Measurements from ENCODE around the gene MARCHF11.

MARCHF11 gene

DNA sequence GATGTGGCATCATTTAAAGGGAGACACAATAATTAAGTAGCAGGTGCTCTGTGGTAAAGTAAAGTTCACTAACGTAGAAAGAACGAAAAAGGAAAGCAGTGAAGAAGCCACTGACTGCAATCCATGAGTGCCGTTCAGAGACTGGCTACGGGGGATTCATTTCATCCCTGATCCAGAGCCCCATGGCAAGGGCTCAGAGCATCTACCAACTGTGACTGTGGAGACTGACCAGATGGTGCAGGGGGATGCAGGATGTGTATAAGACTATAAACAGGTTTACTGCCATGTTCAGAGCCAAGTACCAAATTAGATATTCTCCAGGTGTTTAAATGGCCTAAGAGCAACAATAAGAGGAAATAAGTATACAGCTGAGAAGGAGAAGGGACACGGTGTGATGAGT lies 47.7 kb downstream of the MARCHF11 start:
- DNase-seq (ENCODE audit: low spot score), result no peak

DNA sequence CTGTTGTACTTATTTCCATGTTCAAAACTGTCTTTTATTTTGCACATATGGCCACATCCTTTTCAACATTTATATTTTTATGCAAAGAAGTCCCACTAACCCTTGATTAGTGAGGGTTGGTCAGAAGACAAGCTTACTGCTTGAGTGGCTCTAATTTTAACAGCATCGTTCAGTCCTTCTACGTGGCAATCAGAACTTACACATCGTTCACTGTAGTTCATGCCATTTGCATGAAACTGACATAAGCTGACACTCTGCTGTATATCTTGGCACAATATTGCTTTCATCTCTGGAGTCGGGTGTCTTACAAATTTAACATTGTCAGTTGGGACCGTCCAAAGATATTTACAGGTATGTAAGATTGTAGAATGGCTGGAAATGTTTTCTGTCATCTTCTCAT lies 50.6 kb downstream of the MARCHF11 start:
- no peak for DNase-seq (ENCODE audit: low spot score)

DNA sequence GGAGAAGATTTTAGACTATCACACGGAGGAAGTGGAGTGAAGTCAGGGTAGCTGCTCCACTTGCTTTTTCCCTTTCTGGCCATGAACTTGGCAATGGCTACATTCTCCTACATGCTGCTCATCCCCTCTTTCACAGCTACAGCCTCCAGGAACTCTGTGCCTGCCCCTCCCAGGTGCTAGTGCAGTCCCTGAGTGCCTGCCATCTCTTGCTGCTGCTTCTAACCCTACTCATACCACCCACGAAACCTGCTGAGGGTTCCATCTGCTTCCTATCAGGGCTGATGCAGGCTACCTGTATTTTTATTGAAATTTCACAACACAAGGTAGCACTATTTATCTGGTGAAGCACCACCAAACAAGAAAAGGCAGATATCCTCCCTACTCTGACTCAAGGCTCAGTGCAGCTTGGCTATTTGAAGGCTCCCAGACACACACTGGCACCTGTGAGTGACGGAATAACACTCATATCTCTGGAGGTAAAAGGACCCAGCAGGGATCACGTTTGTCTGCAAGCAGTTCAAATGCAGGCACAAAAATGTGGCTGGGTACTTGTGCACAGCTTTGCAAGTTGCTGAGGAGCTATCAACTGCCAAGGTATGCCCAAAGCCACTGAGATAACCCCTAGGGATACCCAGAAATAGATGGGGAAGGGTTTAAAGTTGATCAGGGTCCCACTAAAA lies 51.6 kb downstream of the MARCHF11 start:
- DNase-seq (ENCODE audit: low spot score), result no peak

DNA sequence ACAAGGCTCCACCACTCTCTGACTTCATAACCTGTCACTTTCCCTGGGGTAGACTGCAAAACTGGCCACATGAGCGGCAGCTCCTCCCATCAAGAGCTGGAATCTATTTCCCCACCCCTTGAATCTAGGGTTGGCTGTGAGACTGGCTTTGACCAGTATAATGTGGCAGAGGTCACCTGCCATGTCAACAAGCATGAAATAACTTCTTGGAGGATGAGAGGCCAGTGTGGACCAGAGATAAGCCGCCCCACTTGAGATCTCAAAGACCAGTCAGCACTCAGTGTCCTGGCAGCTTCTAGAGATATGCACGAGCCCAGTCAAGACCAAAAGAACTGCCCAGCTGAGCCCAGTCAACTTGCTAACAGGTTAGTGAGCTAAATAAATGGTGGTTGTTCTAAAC lies 59.0 kb downstream of the MARCHF11 start:
- no peak for DNase-seq (ENCODE audit: low spot score)

DNA sequence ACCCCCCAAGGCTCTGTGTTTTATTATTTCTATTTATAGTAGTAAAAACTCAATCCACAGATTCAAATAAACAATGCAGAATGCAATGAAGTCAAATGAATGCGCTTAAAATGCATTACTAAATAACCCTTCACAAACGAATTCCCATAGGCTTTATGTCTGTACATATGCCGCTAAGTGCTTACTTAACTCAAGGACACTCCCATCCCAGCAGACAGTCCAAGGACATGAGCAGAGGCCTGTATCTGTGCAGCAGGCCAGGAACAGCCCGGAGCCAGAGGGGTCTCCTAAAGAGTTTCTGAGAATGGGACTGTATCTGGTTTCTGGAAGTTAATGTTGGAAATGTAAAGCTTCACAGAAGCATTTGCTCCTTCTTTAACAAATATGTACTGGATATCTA lies 59.8 kb downstream of the MARCHF11 start:
- no peak for DNase-seq (ENCODE audit: low spot score)

DNA sequence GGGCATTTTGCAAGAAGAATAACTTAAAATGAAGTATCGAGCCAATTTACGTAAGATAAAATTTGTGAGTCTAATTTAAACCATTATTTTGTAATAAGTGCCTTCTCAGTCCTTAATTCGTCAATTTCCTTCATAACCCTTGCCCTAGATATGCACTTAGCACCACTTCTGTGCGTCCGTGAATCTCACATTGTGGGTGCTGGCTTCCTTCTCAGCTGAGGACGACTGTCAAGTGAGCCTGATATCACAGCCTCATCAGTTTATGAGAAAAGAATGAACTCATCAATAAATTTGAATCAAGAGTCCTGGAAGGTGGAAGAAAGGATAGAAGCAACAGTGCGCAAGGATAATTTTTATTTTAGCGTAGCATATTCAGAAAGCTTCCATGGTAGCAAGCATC lies 64.5 kb downstream of the MARCHF11 start:
- DNase-seq (ENCODE audit: low spot score), result no peak

DNA sequence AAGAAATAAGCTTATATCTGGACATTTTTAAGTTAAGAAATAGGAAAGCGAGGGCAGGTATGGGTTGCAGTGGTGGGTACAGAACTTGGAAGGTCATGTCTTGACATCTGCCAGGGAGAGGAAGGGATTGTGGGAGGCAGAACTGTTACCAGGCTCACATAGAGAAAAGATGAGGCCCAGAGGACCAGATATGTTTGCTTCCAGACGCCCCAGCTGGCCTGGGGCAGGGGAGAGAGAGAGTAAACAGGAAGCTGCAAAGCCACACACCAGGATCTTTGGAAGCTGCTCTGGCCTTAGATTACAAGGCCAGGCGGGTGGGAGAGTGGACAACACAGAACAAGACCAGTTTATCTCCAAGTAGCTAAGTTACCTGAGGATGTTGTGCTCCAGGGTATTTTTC lies 71.2 kb downstream of the MARCHF11 start:
- no peak for DNase-seq (ENCODE audit: low spot score)

DNA sequence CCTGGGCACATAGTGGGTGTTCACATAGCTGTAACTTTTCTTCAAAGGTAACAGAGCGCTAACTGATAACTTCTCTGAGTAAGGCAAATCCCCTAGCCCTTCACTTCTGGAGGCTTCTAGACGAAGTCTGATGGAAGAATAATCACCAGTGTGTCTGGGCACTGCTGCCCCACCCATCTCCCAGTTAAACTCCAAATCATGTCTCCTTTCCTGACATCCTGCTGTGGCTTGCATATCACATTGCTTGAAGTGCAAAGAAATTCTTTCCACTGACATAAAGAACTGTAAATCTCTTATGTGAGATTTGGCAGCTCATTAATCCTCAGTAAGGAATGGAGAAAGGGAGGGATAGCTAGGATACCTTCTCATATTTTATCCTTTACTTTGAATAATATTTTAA lies 74.6 kb downstream of the MARCHF11 start:
- no peak for DNase-seq (ENCODE audit: low spot score)

DNA sequence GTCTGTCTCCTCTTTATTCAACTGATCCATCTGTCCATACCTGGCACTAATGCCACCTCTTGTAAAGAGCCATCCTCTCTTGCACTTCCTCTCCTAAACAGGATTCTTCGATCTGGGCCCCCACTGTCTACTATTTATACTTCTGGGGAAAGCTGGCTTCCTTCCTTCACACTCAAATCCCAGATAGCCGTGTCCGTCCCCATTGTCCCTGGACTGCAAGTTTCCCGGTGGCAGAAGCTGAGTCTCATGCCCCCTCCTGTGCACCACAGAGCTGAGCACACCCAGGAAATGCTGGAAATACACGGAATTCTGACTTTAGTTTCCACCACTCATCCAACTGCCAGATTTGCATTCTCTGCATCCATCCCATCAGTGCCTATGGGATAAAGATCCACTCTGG lies 84.0 kb downstream of the MARCHF11 start:
- no peak for DNase-seq (ENCODE audit: low spot score)

DNA sequence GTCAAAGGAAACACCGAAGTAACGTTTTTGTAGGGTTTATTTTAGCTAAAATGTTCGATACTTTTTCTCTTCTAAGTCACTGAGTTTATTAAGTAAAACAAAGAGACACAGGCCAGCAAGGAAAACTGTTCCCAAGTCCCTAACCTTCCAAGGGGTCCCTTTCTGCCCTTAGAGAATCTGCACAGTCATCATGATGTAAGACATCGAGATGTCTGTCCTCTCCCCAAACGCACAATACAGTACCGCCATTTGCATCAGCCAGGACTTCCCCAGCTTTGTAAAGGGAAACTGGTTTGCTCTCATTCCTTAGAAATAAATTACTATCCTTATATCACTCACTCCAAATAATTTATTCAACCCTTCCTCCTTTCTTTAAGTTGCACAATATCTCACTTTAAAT lies 89.3 kb downstream of the MARCHF11 start:
- no peak for DNase-seq (ENCODE audit: low spot score)

DNA sequence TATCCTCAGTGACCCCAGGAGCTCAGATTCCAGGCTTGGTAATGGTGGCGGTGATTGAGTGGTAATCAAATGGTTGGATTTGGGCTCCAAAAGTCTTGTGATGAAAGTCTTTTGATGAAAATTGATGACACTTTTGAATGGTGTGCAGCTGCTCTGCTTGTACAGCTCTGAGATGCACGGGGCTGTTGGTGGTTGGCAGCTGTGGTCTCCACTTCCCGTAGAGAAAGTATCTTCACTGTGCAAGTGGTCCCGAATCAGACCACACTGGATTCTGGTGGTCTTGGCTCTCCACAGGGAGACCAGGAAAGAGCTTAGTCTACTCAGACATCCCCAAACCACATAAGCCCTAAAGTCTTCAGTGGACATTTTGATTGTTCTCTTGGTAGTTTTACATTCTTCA lies 96.6 kb downstream of the MARCHF11 start:
- DNase-seq (ENCODE audit: low spot score), result no peak

DNA sequence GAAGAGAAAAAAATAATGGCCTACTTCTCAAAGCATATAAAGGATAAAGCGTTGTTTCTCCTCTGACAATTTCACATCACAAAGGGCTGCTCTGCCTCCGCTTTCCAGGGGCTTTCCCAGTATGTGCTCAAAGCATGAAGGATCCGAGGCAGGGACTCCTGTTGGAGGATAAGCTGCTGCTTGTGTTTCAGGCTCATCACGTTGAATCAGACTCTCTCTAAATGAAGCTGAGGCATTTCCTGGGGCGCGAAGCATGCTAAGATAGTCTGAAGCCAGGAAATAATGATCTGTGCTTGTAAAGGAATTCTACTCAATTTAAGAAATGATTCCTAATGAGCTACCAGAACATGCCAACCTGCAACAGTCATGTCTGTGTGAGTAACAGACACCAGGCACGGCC lies 97.5 kb downstream of the MARCHF11 start:
- DNase-seq (ENCODE audit: low spot score), result no peak

DNA sequence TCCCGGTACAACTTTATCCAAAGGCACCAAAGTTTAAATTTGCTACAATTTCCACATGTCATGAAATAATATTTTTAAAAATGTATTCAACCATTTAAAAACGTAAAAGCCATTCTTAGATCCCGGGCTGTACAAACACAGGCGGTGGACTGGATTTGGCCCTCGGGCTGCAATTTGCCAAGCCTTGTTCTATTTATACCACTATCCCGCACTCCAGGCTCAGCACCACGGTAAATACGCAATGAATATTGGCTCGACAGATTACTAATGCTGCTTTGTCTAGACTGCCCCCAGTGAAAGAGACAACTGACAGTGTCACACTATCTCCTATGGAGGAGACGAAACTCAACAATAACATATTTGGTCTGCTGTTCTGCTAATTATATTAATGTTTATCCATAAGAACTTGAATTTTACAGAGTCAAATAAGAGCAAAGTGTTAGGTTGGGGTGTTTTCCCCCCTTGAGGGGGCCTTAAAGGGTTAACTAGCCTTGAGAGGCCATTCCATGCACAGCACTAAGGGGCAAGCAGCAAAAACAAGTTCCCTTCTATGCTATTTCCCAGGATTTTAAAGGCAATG lies 98.1 kb downstream of the MARCHF11 start:
- DNase-seq (ENCODE audit: low spot score), result no peak

DNA sequence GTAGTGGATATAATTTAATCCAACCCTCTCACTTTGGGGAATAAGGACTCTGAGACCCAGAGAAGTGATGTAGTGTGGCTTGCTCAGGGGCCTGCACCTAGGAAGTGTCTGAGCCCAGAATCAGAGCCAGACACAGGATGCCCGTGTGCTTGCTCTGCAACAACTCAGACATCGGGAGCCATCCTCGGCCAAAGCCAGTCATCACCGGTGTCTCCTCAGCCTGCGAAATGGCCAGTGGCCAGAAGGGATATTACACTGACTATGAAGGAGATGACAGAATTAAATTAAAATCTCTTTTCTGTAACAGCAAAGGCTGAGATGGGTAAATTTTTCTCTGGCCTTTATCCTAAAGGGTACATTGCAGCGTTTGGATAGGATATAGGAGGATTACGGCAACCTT lies 102.9 kb downstream of the MARCHF11 start:
- no peak for DNase-seq (ENCODE audit: low spot score)

DNA sequence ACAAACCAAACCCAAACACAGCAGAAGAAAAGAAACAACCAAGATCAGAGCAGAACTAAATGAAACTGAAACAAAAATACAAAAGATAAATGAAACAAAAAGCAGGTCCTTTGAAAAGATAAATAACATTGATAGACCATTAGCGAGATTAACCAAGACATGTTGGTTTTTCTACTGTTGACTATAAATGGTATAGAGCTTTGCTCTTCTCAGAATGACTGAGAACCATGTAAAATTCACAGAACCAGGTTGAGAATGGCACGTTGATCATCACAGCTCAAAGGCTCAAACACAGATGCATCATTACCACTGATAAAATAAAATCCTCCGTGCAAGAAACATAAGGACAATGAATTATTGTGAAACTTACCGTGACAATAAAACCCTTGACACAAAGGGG lies 105.2 kb downstream of the MARCHF11 start:
- DNase-seq (ENCODE audit: low spot score), result no peak

DNA sequence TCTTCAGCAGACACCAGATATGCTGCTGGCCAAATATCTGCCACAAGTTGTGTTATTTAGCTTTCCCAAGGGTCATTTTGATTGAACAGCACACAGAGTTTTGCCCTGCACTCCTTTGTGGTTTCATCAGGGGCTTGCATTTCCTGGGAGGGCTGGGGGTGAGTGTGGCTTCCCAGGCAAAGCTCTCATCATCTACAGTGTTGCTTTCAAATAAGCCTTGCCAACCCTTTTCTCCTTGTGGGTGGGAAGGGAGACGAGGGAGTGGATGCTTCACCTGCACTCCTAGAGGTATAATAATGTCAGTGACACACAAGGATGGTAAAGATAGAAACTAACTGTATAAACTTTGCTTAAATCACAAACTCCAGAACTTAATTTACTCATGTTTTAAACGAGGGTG lies 107.0 kb downstream of the MARCHF11 start:
- DNase-seq (ENCODE audit: low spot score), result no peak

DNA sequence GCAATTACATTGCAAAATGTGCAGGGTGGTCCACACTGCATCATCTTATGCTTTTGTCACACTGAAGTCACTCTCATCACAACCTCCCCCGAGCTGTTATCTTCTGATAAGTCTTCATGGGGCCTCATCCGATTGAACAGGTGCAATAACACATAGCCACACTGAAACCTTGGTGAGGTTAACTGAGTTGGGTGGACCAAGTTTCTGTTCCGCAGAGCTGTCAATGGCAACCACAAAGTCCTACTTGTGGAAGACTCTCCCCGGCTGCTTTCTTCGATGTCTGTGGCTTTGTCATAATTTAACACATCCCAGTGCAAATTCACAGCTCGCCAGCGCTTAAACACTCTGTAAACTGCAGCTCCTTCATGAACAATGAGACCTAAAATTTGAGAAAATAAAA lies 112.2 kb downstream of the MARCHF11 start:
- no peak for DNase-seq (ENCODE audit: low spot score)

DNA sequence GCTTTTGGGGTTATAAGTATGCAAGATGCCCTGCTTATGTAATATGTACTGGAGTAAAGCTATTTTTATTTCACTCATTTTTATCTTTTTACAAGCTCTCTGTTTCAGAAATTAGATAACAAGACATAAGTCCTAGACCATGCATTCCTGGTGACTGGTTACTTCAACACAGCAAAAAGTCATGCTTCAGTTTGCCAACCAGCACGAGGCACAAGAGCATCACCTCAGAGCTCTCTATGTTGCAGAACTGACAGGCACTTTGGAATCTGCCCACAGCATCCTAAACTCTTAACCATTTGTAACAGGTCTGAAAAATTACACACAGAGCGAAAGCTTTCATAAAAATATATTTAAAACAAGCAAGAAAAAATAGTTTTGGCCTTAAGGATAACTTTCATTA lies 112.8 kb downstream of the MARCHF11 start:
- no peak for DNase-seq (ENCODE audit: low spot score)

DNA sequence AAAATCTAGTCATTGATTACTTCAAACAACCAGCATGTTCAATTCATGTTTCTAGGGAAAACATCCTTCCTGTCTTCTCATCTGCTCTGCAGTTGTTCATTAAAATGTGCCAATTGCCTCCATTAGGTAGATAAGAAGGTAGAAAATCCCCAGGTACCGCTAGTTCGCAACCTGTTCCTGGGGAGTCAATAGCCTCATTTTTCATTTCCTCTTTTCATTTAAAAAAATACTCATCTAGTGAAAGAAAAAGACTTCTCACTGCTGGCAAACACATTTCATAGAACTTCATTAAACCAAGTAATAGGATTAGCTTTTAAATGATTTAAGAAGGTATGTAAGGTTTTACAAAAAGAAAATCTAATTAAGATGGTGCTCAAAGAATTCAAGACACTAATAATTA lies 113.3 kb downstream of the MARCHF11 start:
- no peak for DNase-seq (ENCODE audit: low spot score)

DNA sequence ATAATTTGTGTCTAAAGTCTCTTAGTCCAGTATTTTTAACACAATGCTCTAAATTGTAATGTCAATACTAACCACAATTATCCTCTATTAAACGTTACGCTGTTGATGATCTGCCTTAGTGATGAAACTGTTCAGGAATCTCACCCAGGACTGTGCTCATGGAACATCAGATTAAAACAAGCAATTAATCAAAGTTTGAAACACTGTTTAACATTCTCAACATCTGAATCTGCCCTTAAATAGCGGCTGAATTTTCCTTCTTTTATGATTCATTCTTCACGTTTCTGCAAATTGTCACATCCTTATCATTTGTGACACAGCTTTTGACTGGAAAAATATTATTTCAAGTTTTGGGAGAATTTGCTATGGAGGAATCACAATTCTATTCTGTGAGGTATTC lies 113.8 kb downstream of the MARCHF11 start:
- no peak for DNase-seq (ENCODE audit: low spot score)

DNA sequence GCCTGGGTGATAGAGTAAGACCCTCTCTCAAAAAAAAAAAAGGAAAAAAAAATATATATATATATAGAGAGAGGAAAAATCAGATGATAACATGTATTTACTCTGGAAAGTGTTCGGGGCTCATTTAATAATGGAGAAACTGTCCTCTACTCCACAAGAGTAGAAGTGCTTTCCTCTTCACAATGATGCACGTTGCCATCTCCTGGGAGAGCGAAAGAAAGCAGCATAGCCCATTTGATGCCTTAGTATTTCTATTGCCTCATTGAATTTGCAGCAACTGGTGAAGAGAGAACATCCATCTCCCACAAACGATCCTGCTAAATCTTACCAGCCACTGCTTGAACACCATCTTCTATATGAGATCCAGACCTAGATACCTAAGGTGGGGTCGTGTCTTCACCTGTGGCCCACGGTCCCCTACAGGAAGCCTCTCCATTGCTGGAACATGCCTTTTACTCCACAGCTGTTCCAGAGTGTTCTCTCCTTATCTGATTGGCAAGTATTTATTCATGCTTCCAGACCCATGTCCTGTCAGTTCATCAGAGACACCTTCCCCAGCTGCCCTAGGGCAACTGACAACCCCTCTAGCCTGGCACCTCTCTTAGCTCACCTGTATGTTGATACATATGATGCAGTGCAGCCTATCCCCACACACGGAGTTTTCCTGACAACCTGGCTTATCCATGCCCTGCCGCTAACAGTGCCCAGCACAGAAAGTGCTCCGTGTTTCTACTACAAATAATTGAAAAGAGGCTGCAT lies 115.3 kb downstream of the MARCHF11 start:
- DNase-seq (ENCODE audit: low spot score), result no peak

DNA sequence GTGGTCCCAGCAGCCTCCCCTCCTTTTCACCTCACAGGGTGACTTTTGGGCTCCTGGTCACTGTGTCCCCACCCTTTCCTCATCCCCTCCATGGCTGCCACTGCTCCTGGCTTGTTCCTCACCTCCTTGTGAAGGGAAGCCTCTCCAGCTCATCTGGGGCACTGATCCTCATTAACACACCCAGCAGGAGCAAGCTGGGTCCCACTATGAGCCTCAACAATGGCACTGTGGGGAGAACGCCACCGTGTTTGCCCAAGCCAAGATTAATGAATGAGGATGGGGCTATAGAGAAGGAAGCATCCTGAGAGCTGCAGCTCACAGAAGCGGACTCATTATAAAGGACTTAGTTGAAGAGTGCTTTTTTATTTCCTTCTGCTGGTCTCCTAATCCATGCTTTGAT lies 118.4 kb downstream of the MARCHF11 start:
- no peak for DNase-seq (ENCODE audit: low spot score)

DNA sequence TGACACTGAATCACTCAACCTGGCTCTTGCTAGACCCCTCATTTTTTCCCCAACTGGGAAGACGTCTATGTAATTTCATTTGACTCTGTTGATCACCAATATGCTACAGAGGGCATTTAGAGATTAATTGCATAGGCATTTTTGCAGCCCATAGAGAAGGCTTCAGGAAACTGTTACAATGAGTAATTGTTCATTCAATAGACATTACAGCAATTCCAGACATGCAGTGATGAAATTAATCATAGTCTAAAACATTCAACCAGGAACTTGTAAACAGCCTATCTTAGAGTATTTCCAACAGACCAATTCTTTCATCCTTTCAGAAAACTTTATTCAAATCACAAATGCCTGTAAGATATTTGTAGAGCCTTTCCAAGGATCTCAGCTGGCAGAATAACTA lies 122.3 kb downstream of the MARCHF11 start:
- no peak for DNase-seq (ENCODE audit: low spot score)
